Smooth muscle cell (in vitro differentiated cells): ENCODE measurements around the gene PLCL1. TPM values are rescaled to one million over a fixed set of nuclear protein-coding genes. Genes with fewer than 3 reads are reported as not detected.

Experiments used
- DNase-seq: peaks from one replicate; lab custom pipeline; 2025; ENCODE audit not compliant: unreplicated experiment; lab: John Stamatoyannopoulos, UW
- H2AFZ ChIP-seq: fragments of 200-600 bp; sonication (generic); 2 replicates; pipeline ENCODE4 v1.6.0; 2016; ENCODE audit warnings: antibody characterized with exemption, low read depth, mild to moderate bottlenecking
- H3F3A ChIP-seq: fragments of 200-600 bp; sonication (generic); 2 replicates; pipeline ENCODE4 v1.6.0; 2017; ENCODE audit warnings: antibody characterized with exemption, low read depth
- H3K27ac ChIP-seq: fragments of 200-600 bp; sonication (generic); 2 replicates; pipeline ENCODE4 v1.5.1; 2016; ENCODE audit warnings: low read depth, mild to moderate bottlenecking
- H3K27me3 ChIP-seq: fragments of 200-600 bp; sonication (generic); 2 replicates; pipeline ENCODE4 v1.6.1; 2016; ENCODE audit warnings: low read depth, mild to moderate bottlenecking
- H3K36me3 ChIP-seq: fragments of 200-600 bp; sonication (generic); 2 replicates; pipeline ENCODE4 v1.5.1; 2016; ENCODE audit warnings: low read depth
- H3K4me1 ChIP-seq: fragments of 200-600 bp; sonication (generic); 2 replicates; pipeline ENCODE4 v1.5.1; 2016; ENCODE audit warnings: low read depth
- H3K4me2 ChIP-seq: fragments of 200-600 bp; sonication (generic); 2 replicates; pipeline ENCODE4 v1.6.0; 2016; ENCODE audit warnings: mild to moderate bottlenecking
- H3K4me3 ChIP-seq: fragments of 200-600 bp; sonication (generic); 2 replicates; pipeline ENCODE4 v1.5.1; 2016; ENCODE audit warnings: mild to moderate bottlenecking
- H3K79me2 ChIP-seq: fragments of 200-600 bp; sonication (generic); 2 replicates; pipeline ENCODE4 v1.6.0; 2016; ENCODE audit warnings: low read depth, mild to moderate bottlenecking
- H3K9ac ChIP-seq: fragments of 200-600 bp; sonication (generic); 2 replicates; pipeline ENCODE4 v1.6.0; 2016; ENCODE audit warnings: low read depth
- H3K9me3 ChIP-seq: fragments of 200-600 bp; sonication (generic); replicated peaks from 2 replicates; pipeline ENCODE4 v1.5.1; 2016; ENCODE audit warnings: low read depth
- H4K20me1 ChIP-seq: fragments of 200-600 bp; sonication (generic); 2 replicates; pipeline ENCODE4 v1.6.0; 2016; ENCODE audit warnings: low read depth
- WGBS: methylation state at CpG from one replicate; pipeline ENCODE4 v1.1.7; 2016; ENCODE audit warnings: low lambda C conversion rate; 5-methylcytosine and 5-hydroxymethylcytosine counted together
- polyA plus RNA-seq: library from polyadenylated mRNA; unstranded; fragments of >200 nt; fragmentation: Nextera tagmentation; extraction: Ambion mirVana; gene quantifications from 2 replicates; pipeline ENCODE4 v1.2.1, GENCODE V29; 2016
- total RNA-seq: library from RNA; depleted of rRNA; stranded (reverse); fragments of >200 nt; gene quantifications from 2 replicates; pipeline ENCODE4 v1.2.3, GENCODE V29; 2014
- TF ChIP-seq, protein P1 (sequence below): fragments of 200-600 bp; sonication (generic); IDR thresholded peaks from 2 replicates; pipeline ENCODE4 v1.5.1; 2017; ENCODE audit warnings: borderline replicate concordance, mild to moderate bottlenecking, antibody characterized with exemption; ENCODE audit not compliant: insufficient read depth, poor library complexity, severe bottlenecking

Gene PLCL1
- total and polyA plus RNA-seq, 2 experiments from 2014 or later = 0.87 to 1.3 TPM

DNA sequence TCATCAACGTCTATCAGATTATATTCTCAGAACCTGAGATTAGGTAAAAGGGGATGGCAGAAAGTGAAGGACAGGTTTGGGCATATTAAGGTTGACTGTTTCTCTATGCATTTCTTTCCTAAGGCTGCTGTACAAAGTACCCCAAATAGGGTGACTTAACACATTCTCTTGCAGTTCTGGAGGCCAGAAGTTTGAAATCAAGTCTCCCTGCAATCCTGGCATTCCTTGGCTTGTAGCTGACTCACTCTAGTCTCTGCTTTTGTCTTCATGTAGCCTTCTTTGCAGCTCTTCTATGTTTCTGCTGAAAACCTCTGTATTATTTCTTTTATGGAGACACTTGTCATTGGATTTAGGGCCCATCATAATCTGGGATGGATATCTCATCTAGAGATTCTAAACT lies 364.3 kb downstream of the PLCL1 start:
- no peak for DNase-seq
- TF ChIP-seq, protein P1, sequence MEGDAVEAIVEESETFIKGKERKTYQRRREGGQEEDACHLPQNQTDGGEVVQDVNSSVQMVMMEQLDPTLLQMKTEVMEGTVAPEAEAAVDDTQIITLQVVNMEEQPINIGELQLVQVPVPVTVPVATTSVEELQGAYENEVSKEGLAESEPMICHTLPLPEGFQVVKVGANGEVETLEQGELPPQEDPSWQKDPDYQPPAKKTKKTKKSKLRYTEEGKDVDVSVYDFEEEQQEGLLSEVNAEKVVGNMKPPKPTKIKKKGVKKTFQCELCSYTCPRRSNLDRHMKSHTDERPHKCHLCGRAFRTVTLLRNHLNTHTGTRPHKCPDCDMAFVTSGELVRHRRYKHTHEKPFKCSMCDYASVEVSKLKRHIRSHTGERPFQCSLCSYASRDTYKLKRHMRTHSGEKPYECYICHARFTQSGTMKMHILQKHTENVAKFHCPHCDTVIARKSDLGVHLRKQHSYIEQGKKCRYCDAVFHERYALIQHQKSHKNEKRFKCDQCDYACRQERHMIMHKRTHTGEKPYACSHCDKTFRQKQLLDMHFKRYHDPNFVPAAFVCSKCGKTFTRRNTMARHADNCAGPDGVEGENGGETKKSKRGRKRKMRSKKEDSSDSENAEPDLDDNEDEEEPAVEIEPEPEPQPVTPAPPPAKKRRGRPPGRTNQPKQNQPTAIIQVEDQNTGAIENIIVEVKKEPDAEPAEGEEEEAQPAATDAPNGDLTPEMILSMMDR = no peak
- no peaks in the 10 kb centered on the region for H3K9me3 ChIP-seq
- H3K4me2 ChIP-seq = no peak overlapping the region
- 83% methylated on average over 1 of the region's 1 CpG for WGBS
- no peaks in the 10 kb centered on the region for H3K4me1 ChIP-seq
- no peaks in the 10 kb centered on the region for H4K20me1 ChIP-seq
- no peak overlapping the region for H3K9ac ChIP-seq
- H2AFZ ChIP-seq = no peak overlapping the region
- H3K36me3 ChIP-seq = no peaks in the 10 kb centered on the region
- no peaks in the 10 kb centered on the region for H3K79me2 ChIP-seq
- no peaks in the 10 kb centered on the region for H3F3A ChIP-seq
- no peak overlapping the region for H3K4me3 ChIP-seq
- peaks cover 3% of the 10 kb centered on the region for H3K27me3 ChIP-seq
- H3K27ac ChIP-seq = no peak overlapping the region

DNA sequence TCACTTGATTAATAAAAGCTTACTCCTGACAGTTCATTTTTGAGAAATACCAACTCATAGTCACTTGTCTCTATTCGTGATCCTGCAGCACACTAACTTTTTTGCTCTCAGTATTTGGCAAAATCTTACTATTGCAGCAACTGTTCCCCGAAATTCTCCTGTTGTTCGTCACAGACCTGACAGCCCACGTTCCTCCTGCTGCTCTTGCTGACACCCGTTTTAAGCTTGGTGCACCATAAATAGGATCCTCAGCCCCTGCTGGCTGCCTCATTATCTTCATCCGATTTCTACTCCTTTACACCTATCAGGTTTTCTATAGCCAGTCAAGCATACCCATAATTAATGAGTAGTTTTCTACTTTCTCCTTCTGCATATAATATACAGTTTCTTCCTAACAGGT lies 368.8 kb downstream of the PLCL1 start:
- Histone ChIP-seq H3K4me2 (no peak overlapping the region), H3F3A (no peaks in the 10 kb centered on the region), H2AFZ (no peak overlapping the region), H3K4me3 (no peak overlapping the region), H4K20me1 (no peaks in the 10 kb centered on the region), H3K36me3 (no peaks in the 10 kb centered on the region), H3K9me3 (no peaks in the 10 kb centered on the region), H3K27me3 (peaks cover 3% of the 10 kb centered on the region), H3K79me2 (no peaks in the 10 kb centered on the region), H3K27ac (no peak overlapping the region), H3K9ac (no peak overlapping the region), H3K4me1 (no peaks in the 10 kb centered on the region)
- TF ChIP-seq, protein P1 = no peak
- 66% methylated on average over 6 of the region's 6 CpGs for WGBS
- DNase-seq = no peak

DNA sequence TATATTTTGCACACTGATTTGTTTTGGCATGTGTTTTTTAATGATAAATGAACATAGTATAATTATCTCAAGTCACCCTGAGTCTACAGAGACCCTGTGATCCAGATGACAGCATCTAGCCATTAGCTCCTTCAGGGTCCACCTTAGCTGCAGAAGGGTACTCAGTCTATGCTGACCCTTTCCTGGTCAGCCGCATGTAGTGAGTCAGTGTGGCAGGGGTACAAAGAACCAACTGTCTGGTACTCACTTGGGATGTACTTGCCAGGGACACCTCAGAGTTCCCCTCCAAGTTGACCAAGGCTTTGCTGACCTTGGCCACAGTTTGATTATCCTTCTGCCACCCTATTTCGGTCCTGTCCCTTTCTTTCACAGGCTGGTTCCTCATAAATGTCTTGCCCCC lies 369.5 kb downstream of the PLCL1 start:
- Histone ChIP-seq H3K9me3 (no peaks in the 10 kb centered on the region), H3K4me3 (no peak overlapping the region), H3K4me2 (no peak overlapping the region), H2AFZ (no peak overlapping the region), H3K36me3 (no peaks in the 10 kb centered on the region), H3K27me3 (peaks cover 3% of the 10 kb centered on the region), H3K27ac (no peak overlapping the region), H3K9ac (no peak overlapping the region), H3K4me1 (no peaks in the 10 kb centered on the region), H3F3A (no peaks in the 10 kb centered on the region), H3K79me2 (no peaks in the 10 kb centered on the region), H4K20me1 (no peaks in the 10 kb centered on the region)
- 86% methylated on average over 2 of the region's 2 CpGs for WGBS
- TF ChIP-seq, protein P1 = no peak
- no peak for DNase-seq

DNA sequence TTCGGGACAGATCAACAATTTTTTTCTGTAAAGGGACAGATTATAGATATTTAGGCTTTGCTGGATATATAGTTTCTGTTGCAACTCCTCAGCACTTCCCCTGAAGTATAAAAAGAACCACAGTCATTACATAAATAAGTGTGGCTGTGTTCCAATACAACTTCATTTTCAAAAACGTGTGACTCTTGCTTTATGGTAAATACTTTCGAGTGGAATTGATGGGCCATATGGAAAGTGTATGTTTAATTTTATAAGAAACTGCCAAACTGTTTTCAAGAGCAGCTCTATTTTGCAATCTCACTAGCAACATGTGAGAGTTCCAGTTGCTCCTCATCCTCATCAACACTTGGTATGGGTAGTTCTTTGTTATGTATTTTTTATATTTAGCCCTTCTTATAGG lies 370.9 kb downstream of the PLCL1 start:
- no peaks in the 10 kb centered on the region for H3K9me3 ChIP-seq
- H3K36me3 ChIP-seq = no peaks in the 10 kb centered on the region
- WGBS = 75% methylated on average over 3 of the region's 3 CpGs
- H4K20me1 ChIP-seq = no peaks in the 10 kb centered on the region
- H3K79me2 ChIP-seq = no peaks in the 10 kb centered on the region
- no peak for DNase-seq
- H3K4me3 ChIP-seq = no peak overlapping the region
- H3K27me3 ChIP-seq = peaks cover 3% of the 10 kb centered on the region
- H3F3A ChIP-seq = no peaks in the 10 kb centered on the region
- no peak overlapping the region for H3K4me2 ChIP-seq
- H3K4me1 ChIP-seq = no peaks in the 10 kb centered on the region
- H2AFZ ChIP-seq = no peak overlapping the region
- H3K27ac ChIP-seq = no peak overlapping the region
- H3K9ac ChIP-seq = no peak overlapping the region
- TF ChIP-seq, protein P1 = no peak
